HG02943 (cell line): Measurements from ENCODE around the gene RPS5.
"Not testable (repeated sequence)": the region's sequence is repeated elsewhere in the genome, so short reads cannot be mapped to it uniquely, and the experiment has no call there.

Experiments used
- ATAC-seq: cut with Tn5 transposase; IDR thresholded peaks from one replicate; pipeline ENCODE4 v1.9.1; 2021; ENCODE audit warnings: mild to moderate bottlenecking, low read depth, moderate library complexity; ENCODE audit not compliant: unreplicated experiment

RPS5 gene

GRCh38 chr19:58386576-58387337, at the start of gene RPS5:
Gene RPS5 (plus strand): TSS chr19:58387269. CDS start chr19:58388138, 869 bp downstream.
- ATAC-seq = peak; percentile 85

GRCh38 chr19:58338336-58338735, 48.7 kb upstream of the RPS5 start:
- ATAC-seq = no peak

- ATAC-seq = no peak
Observed at GRCh38 chr19:58338825-58339558, 48.1 kb upstream of the RPS5 start.

GRCh38 chr19:58345558-58345957, 41.5 kb upstream of the RPS5 start:
- no peak for ATAC-seq

GRCh38 chr19:58346961-58347929, 39.8 kb upstream of the RPS5 start:
- ATAC-seq = peak; percentile 69

- ATAC-seq = not testable (repeated sequence)
Observed at GRCh38 chr19:58348080-58348479, 39.0 kb upstream of the RPS5 start.

- ATAC-seq = no peak
Observed at GRCh38 chr19:58349590-58349989, 37.5 kb upstream of the RPS5 start.

- no peak for ATAC-seq
Observed at GRCh38 chr19:58350001-58350861, 36.8 kb upstream of the RPS5 start.

GRCh38 chr19:58350871-58351557, 36.1 kb upstream of the RPS5 start:
- ATAC-seq = no peak

- ATAC-seq = no peak
Observed at GRCh38 chr19:58351558-58351878, 35.6 kb upstream of the RPS5 start.

- ATAC-seq = no peak
Observed at GRCh38 chr19:58351990-58352755, 34.9 kb upstream of the RPS5 start.

GRCh38 chr19:58352760-58353671, 34.1 kb upstream of the RPS5 start, which contains the start of gene A1BG:
Gene A1BG (minus strand): TSS chr19:58353492. CDS start chr19:58353437, 55 bp downstream.
- no peak for ATAC-seq

- ATAC-seq = no peak
Observed at GRCh38 chr19:58353717-58354477, 33.2 kb upstream of the RPS5 start.

GRCh38 chr19:58354478-58355030, 32.5 kb upstream of the RPS5 start:
- ATAC-seq = no peak

- no peak for ATAC-seq
Observed at GRCh38 chr19:58355215-58355796, 31.8 kb upstream of the RPS5 start.
